Left ventricle myocardium superior (tissue), 1 donor: ENCODE measurements around the gene TRIM47. TPM values are rescaled to one million over a fixed set of nuclear protein-coding genes. Genes with fewer than 3 reads are reported as not detected.
"Not testable (repeated sequence)": the region's sequence is repeated elsewhere in the genome, so short reads cannot be mapped to it uniquely, and the experiment has no call there.

Experiments
- ATAC-seq: fragments of 200-7000 bp; cut with Tn5 transposase; one replicate; pipeline ENCODE4 v1.9.1; 2020; ENCODE audit warnings: mild to moderate bottlenecking, moderate library complexity
- DNase-seq: peaks from one replicate; pipeline ENCODE4 v3.0.0-alpha.2; 2020
- intact Hi-C: fragments of 100-400 bp; cut with micrococcal nuclease; formaldehyde crosslinking; loops from one replicate; pipeline ENCODE4 v1.11.0; 2022
- total RNA-seq: library from RNA; stranded (reverse); fragmentation: NEBNext Ultra II Directional; extraction: Animal tissue kit (Norgen Biotek cat#: 25700); gene quantifications from one replicate; pipeline ENCODE4 v1.2.1, GENCODE V29; 2021
- donor health status: DM: no; HTN: yes; CAD: no; lungs with severe emphysema.

TRIM47 gene
- total RNA-seq, 1 donor from 2014 or later, result 24.4 TPM

- ATAC-seq (no peak), DNase-seq (peak; percentile 45)
- intact Hi-C loops, result no loop called here
These were observed 15.8 kb upstream of the TRIM47 start for GRCh38 chr17:75894049-75894733.

GRCh38 chr17:75893305-75894048, 15.1 kb upstream of the TRIM47 start:
- ATAC-seq, result no peak
- no peak for DNase-seq
- intact Hi-C loops, result no loop called here

GRCh38 chr17:75892556-75893224, 14.3 kb upstream of the TRIM47 start:
- no peak for ATAC-seq
- intact Hi-C loops, result no loop called here
- DNase-seq, result no peak

GRCh38 chr17:75891605-75892555, 13.5 kb upstream of the TRIM47 start:
- DNase-seq (no peak), ATAC-seq (no peak)
- intact Hi-C loops, result no loop called here

GRCh38 chr17:75891022-75891604, 12.7 kb upstream of the TRIM47 start:
- no peak for DNase-seq
- no peak for ATAC-seq
- intact Hi-C loops, result no loop called here

- no peak for DNase-seq
- intact Hi-C loops, result no loop called here
- ATAC-seq, result no peak
These were observed 11.1 kb upstream of the TRIM47 start for GRCh38 chr17:75889454-75889853.

GRCh38 chr17:75888484-75888883, 10.1 kb upstream of the TRIM47 start:
- ATAC-seq (no peak), DNase-seq (no peak)
- intact Hi-C loops, result no loop called here

GRCh38 chr17:75885860-75886259, 7.5 kb upstream of the TRIM47 start:
- intact Hi-C loops, DNase-seq, ATAC-seq: not testable (repeated sequence)

- intact Hi-C loops, result no loop called here
- DNase-seq, result no peak
- no peak for ATAC-seq
These were observed 7.0 kb upstream of the TRIM47 start for GRCh38 chr17:75885431-75885830.

GRCh38 chr17:75881678-75882454, 3.5 kb upstream of the TRIM47 start:
- ATAC-seq (no peak), DNase-seq (no peak)
- intact Hi-C loops, result no loop called here

- intact Hi-C loops, result no loop called here
- ATAC-seq, result no peak
These were observed 1.9 kb upstream of the TRIM47 start for GRCh38 chr17:75880266-75880665.

GRCh38 chr17:75877752-75878173, 618 bp downstream of the TRIM47 start:
- DNase-seq, result peak; percentile 87
- intact Hi-C loops, result no loop called here
- ATAC-seq, result peak; percentile 66

More at GRCh38 chr17:75880266-75880665, 1.9 kb upstream of the TRIM47 start:
- DNase-seq, result no peak

GRCh38 chr17:75876938-75877751, 1.2 kb downstream of the TRIM47 start:
- peak; percentile 70 for ATAC-seq
- intact Hi-C loops, result no loop called here
- DNase-seq, result peak; percentile 94

- intact Hi-C loops, result no loop called here
- DNase-seq (peak; percentile 52), ATAC-seq (peak; percentile 0)
These were observed 2.0 kb downstream of the TRIM47 start for GRCh38 chr17:75876190-75876937.

- DNase-seq, result peak; percentile 58
- peak; percentile 1 for ATAC-seq
- intact Hi-C loops, result no loop called here
These were observed 2.5 kb downstream of the TRIM47 start for GRCh38 chr17:75875940-75876189.

- no peak for DNase-seq
These were observed 3.0 kb downstream of the TRIM47 start for GRCh38 chr17:75875182-75875939.

More at GRCh38 chr17:75875182-75875939, 3.0 kb downstream of the TRIM47 start:
- no peak for ATAC-seq
- intact Hi-C loops, result no loop called here
